Neural cell (in vitro differentiated cells): ENCODE results near the gene TMEM61. TPM values are rescaled to one million over a fixed set of nuclear protein-coding genes. Genes with fewer than 3 reads are reported as not detected.

ENCODE experiments used
- H2AFZ ChIP-seq: fragments of 200-600, 300-800 bp; sonication (generic), shearing (Covaris generic); 2 replicates; pipeline ENCODE4 v1.6.0; 2014; ENCODE audit warnings: low read depth, mild to moderate bottlenecking, antibody characterized with exemption, low read length, moderate library complexity
- H3F3A ChIP-seq: fragments of 200-600 bp; shearing (Covaris generic); 2 replicates; pipeline ENCODE4 v1.6.1; 2016; ENCODE audit warnings: mild to moderate bottlenecking, moderate library complexity, mixed read lengths, antibody characterized with exemption, low read length; ENCODE audit not compliant: insufficient read depth, poor library complexity, severe bottlenecking
- H3K27ac ChIP-seq: fragments of 200-600, 300-800 bp; sonication (generic), shearing (Covaris generic); 2 replicates; pipeline ENCODE4 v1.5.1; 2014; ENCODE audit warnings: mild to moderate bottlenecking, low read length, moderate library complexity
- H3K27me3 ChIP-seq: fragments of 300-800, 200-600 bp; sonication (generic), shearing (Covaris generic); 2 replicates; pipeline ENCODE4 v1.6.0; 2014; ENCODE audit warnings: mild to moderate bottlenecking, low read depth, low read length, moderate library complexity; ENCODE audit not compliant: insufficient read depth
- H3K36me3 ChIP-seq: fragments of 300-800, 200-600 bp; sonication (generic), shearing (Covaris generic); 2 replicates; pipeline ENCODE4 v1.5.1; 2014; ENCODE audit warnings: mild to moderate bottlenecking, antibody characterized with exemption, low read length, moderate library complexity; ENCODE audit not compliant: insufficient read depth
- H3K4me2 ChIP-seq: fragments of 300-800, 200-600 bp; sonication (generic), shearing (Covaris generic); 2 replicates; pipeline ENCODE4 v1.6.0; 2014; ENCODE audit warnings: mild to moderate bottlenecking, low read length
- H3K4me3 ChIP-seq: fragments of 300-800, 200-600 bp; sonication (generic), shearing (Covaris generic); 2 replicates; pipeline ENCODE4 v1.5.1; 2014; ENCODE audit warnings: mild to moderate bottlenecking, low read length, moderate library complexity
- H3K79me2 ChIP-seq: fragments of 200-600 bp; shearing (Covaris generic); replicated peaks from 2 replicates; pipeline ENCODE4 v1.6.0; 2014; ENCODE audit warnings: mild to moderate bottlenecking, low read length, moderate library complexity; ENCODE audit not compliant: insufficient read depth
- H3K9ac ChIP-seq: fragments of 300-800, 200-600 bp; sonication (generic), shearing (Covaris generic); 2 replicates; pipeline ENCODE4 v1.6.1; 2016; ENCODE audit warnings: mild to moderate bottlenecking, low read length, mixed read lengths
- H3K9me2 ChIP-seq: fragments of 200-600 bp; shearing (Covaris generic); 2 replicates; pipeline ENCODE4 v1.6.1; 2016; ENCODE audit warnings: mild to moderate bottlenecking, low read length, mixed read lengths; ENCODE audit not compliant: insufficient read depth
- H3K9me3 ChIP-seq: fragments of 200-600, 300-800 bp; sonication (generic), shearing (Covaris generic); 2 replicates; pipeline ENCODE4 v1.6.1; 2016; ENCODE audit warnings: mild to moderate bottlenecking, mixed run types, low read length, moderate library complexity, mixed read lengths
- H4K20me1 ChIP-seq: fragments of 200-600 bp; shearing (Covaris generic); 2 replicates; pipeline ENCODE4 v1.6.1; 2016; ENCODE audit warnings: mild to moderate bottlenecking, mixed run types; ENCODE audit not compliant: insufficient read depth
- CTCF ChIP-seq: fragments of 450-650 bp; IDR thresholded peaks from 2 replicates; pipeline ENCODE4 v1.5.1; 2014; ENCODE audit warnings: antibody characterized with exemption, mild to moderate bottlenecking, moderate library complexity; ENCODE audit not compliant: poor library complexity, severe bottlenecking
- EP300 ChIP-seq: fragments of 450-650 bp; conservative IDR thresholded peaks from 2 replicates; pipeline ENCODE4 v1.6.1; 2014; ENCODE audit warnings: antibody characterized with exemption, mild to moderate bottlenecking, moderate library complexity; ENCODE audit not compliant: poor library complexity, severe bottlenecking
- EZH2 ChIP-seq: fragments of 200-600, 300-800 bp; shearing (Covaris generic), sonication (generic); IDR thresholded peaks from 2 replicates; pipeline ENCODE4 v1.6.1; 2014; ENCODE audit warnings: antibody characterized with exemption, low read length, borderline replicate concordance, mild to moderate bottlenecking; ENCODE audit not compliant: insufficient read depth, poor library complexity, severe bottlenecking
- MXI1 ChIP-seq: fragments of 450-650 bp; conservative IDR thresholded peaks from 2 replicates; pipeline ENCODE4 v1.6.1; 2014; ENCODE audit warnings: antibody characterized with exemption, mild to moderate bottlenecking; ENCODE audit not compliant: poor library complexity, severe bottlenecking
- POLR2AphosphoS5 ChIP-seq: IDR thresholded peaks from 2 replicates; pipeline ENCODE4 v1.6.1; 2012
- RAD21 ChIP-seq: fragments of 450-650 bp; conservative IDR thresholded peaks from 2 replicates; pipeline ENCODE4 v1.6.1; 2014; ENCODE audit warnings: antibody characterized with exemption, mild to moderate bottlenecking, moderate library complexity
- REST ChIP-seq: IDR thresholded peaks from 2 replicates; pipeline ENCODE4 v1.6.1; 2012; ENCODE audit warnings: borderline replicate concordance
- SMC3 ChIP-seq: fragments of 450-650 bp; conservative IDR thresholded peaks from 2 replicates; pipeline ENCODE4 v1.6.1; 2014; ENCODE audit warnings: antibody characterized with exemption, mild to moderate bottlenecking, moderate library complexity; ENCODE audit not compliant: poor library complexity
- TAF1 ChIP-seq: IDR thresholded peaks from 2 replicates; pipeline ENCODE4 v1.6.1; 2012; ENCODE audit warnings: low read depth
- polyA plus RNA-seq: library from polyadenylated mRNA; depleted of rRNA; stranded (reverse); fragments of >200 nt; gene quantifications from 2 replicates; pipeline ENCODE4 v1.2.3, GENCODE V29; 2014

Gene TMEM61
- polyA plus RNA-seq, 1 donor from 2014 or later, result not detected

- H4K20me1 ChIP-seq, result no peaks in the 10 kb centered on the region
- no peak overlapping the region for H3K4me2 ChIP-seq
- no peaks in the 10 kb centered on the region for H3F3A ChIP-seq
- no peak overlapping the region for H3K9ac ChIP-seq
- H2AFZ ChIP-seq, result no peak overlapping the region
- H3K79me2 ChIP-seq, result no peaks in the 10 kb centered on the region
- H3K36me3 ChIP-seq, result no peaks in the 10 kb centered on the region
- TF ChIP-seq CTCF, result no peak
- TF ChIP-seq SMC3, result no peak
- no peak for TF ChIP-seq RAD21
- TF ChIP-seq POLR2AphosphoS5, result no peak
- TF ChIP-seq REST, result no peak
- no peak for TF ChIP-seq EP300
- no peak for TF ChIP-seq EZH2
- TF ChIP-seq TAF1, result no peak
- TF ChIP-seq MXI1, result no peak
- H3K4me3 ChIP-seq, result peak overlapping the region; percentile 65
- H3K9me3 ChIP-seq, result no peaks in the 10 kb centered on the region
- H3K9me2 ChIP-seq, result no peaks in the 10 kb centered on the region
- H3K27ac ChIP-seq, result no peak overlapping the region
- peaks cover 49% of the 10 kb centered on the region for H3K27me3 ChIP-seq
Measured at GRCh38 chr1:55038974-55039341, 58.5 kb downstream of the TMEM61 start.

GRCh38 chr1:55039342-55040082, 59.1 kb downstream of the TMEM61 start, which contains the start of gene PCSK9:
Gene PCSK9, plus strand, starts transcription at chr1:55039548. Its CDS starts 290 bp downstream, at chr1:55039838.
- TF ChIP-seq POLR2AphosphoS5 (no peak), TAF1 (no peak), EZH2 (peak; percentile 26), SMC3 (no peak), EP300 (no peak), REST (no peak), RAD21 (no peak), MXI1 (peak; percentile 28), CTCF (no peak)
- no peaks in the 10 kb centered on the region for H3K79me2 ChIP-seq
- no peak within 1 kb of the TSS for H3K4me2 ChIP-seq
- H3K27me3 ChIP-seq, result peaks cover 49% of the 10 kb centered on the region
- no peaks in the 10 kb centered on the region for H3K9me3 ChIP-seq
- no peak within 1 kb of the TSS for H2AFZ ChIP-seq
- H3F3A ChIP-seq, result no peaks in the 10 kb centered on the region
- no peaks in the 10 kb centered on the region for H4K20me1 ChIP-seq
- H3K4me3 ChIP-seq, result peak within 1 kb of the TSS; percentile 65
- no peak within 1 kb of the TSS for H3K27ac ChIP-seq
- no peak within 1 kb of the TSS for H3K9ac ChIP-seq
- no peaks in the 10 kb centered on the region for H3K36me3 ChIP-seq
- no peaks in the 10 kb centered on the region for H3K9me2 ChIP-seq
